ENCODE results near the gene LPAR1. TPM values are rescaled to one million over a fixed set of nuclear protein-coding genes. Genes with fewer than 3 reads are reported as not detected.
A peak's percentile ranks its signal among the peaks of the same experiment; 100 is the strongest.

The LPAR1 gene
- polyA plus RNA-seq, 12 donors, result 37.3 to 73.8 (median 50.5) TPM; not detected in 1

- no peak for DNase-seq
Measured at GRCh38 chr9:110967196-110967595, 71.1 kb downstream of the LPAR1 start.

DNA sequence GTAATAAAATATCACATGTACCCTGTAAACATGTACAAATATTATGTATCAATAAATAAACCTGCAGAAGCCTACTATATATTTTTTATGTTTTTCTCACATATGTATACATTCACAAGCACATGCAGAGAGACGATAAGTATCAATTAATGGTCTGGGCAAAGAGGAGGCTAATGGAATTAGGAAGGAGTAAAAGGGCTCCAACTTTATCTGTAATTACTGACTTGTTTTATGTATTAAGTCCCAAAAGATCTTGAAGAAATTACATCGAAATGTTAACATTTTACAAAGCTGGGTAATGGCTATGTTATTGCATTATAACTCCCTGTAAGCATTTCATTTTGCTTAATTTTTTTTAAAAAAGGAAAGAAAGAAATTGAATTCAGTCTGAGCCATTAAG, 78.0 kb downstream of the LPAR1 start:
- no peak for DNase-seq

DNA sequence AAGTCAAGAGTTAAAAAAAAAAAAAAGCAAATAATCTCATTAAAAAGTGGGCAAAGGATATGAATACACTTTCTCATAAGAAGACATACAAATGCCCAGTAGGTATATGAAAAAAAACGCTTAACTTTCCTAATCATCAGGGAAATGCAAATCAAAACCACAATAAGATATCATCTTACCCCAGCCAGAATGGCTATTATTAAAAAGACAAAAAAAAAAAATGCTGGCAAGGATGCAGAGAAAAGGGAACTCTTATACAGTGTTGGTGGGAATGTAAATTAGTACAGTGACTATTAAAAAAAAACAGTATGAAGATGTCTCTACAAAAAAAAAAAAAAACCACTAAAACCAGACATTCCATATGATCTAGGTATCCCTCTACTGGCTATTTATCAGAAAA, 79.4 kb downstream of the LPAR1 start:
- DNase-seq, result no peak

DNA sequence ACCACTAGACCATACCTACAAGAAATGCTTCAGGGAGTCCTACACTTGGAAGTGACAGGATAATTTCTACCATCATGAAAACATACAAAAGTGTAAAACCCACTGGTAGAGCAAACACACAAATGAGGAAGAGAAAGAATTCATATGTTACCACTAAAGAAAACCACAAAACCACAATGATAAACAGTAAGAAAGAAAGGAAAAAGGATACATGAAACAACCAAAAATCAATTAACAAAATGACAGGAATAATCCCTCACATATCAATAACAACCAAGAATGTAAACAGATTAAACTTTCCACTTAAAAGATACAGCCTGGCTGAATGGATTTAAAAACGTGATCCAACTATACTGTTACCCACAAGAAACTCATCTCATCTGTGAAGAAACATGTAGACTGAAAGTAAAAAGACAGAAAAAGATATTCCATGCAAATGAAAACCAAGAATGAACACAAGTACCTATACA, 83.4 kb downstream of the LPAR1 start:
- DNase-seq, result no peak

- DNase-seq, result no peak
Measured at GRCh38 chr9:110952540-110952859, 85.8 kb downstream of the LPAR1 start.

DNA sequence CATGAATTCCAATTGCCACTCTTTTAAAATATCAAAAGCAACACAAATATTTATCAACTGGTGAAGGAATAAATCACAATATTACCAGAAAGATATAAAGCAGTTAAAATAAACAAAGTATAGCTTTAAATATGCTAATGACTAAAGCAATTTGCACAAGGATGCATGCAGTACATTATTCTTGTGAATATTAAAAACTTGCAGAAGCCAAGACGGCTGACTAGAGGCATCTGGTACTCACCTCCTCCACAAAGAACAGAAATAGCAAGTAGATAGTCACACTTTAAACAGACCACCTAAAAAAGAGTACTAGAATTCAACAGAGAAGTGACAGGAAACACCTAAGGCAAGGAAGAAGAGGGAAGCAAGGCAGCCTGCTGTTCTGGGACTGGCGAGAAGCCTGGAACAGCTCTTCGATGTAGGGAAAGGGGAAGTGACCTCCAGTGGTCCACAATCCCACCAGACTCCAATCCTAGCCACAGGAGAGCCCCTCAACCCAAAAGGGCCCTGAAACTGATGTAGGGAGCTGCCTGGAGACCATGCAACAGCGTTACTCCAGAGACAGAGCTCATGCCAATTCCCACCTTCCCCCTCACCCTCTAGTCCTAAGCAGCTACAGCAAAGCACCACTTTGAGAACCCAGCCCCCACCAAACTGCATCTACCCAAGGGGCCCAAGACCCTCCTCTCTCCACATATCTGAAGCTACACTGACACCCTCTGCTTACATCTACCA, 86.3 kb downstream of the LPAR1 start:
- DNase-seq, result no peak

- no peak for DNase-seq
Measured at GRCh38 chr9:110950041-110950645, 88.1 kb downstream of the LPAR1 start.

GRCh38 chr9:110949081-110949480, 89.2 kb downstream of the LPAR1 start:
- no peak for DNase-seq

GRCh38 chr9:110947491-110948044, 90.7 kb downstream of the LPAR1 start:
- DNase-seq, result no peak

- no peak for DNase-seq
Measured at GRCh38 chr9:110942522-110942921, 95.7 kb downstream of the LPAR1 start.

- DNase-seq, result no peak
Measured at GRCh38 chr9:110940951-110941557, 97.2 kb downstream of the LPAR1 start.

DNA sequence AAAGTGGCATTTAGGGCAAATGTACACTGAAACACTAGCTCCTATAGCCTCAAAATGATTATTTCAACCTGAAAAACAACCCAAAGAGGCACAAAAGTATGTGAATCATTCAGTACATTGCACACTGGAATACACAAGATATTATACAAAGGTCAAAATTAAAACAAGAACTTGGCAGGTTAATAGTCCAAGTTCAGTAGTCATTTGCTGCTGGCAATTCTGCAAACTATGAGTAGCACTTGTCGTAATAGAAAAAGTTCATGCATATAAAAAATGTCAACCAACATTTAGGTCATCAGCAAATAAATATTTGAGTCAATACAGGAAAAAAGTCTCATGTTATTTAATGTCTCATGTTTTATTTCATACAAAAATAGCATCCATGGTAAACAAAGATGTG, 98.7 kb downstream of the LPAR1 start:
- DNase-seq, result no peak

DNA sequence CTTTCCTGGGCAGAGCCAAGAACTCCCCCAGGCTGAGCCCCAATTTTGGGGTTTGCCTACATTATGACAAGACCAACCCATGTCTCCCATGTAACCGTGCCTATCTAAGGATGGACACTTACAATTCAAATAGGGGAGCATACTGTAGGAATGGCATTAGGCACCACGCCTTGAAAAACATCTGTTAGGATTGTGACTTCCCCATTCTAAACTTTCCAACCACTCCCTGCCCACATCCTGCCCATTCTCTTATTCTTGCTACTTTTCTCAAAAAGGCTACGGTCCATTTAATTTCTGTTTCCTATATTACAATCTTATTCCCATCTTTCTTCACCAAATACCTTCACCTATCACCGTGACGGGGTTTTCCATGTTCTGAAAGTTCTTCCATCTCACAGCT, 99.2 kb downstream of the LPAR1 start:
- DNase-seq, result no peak

- no peak for DNase-seq
Measured at GRCh38 chr9:110938242-110938641, 100.0 kb downstream of the LPAR1 start.

DNA sequence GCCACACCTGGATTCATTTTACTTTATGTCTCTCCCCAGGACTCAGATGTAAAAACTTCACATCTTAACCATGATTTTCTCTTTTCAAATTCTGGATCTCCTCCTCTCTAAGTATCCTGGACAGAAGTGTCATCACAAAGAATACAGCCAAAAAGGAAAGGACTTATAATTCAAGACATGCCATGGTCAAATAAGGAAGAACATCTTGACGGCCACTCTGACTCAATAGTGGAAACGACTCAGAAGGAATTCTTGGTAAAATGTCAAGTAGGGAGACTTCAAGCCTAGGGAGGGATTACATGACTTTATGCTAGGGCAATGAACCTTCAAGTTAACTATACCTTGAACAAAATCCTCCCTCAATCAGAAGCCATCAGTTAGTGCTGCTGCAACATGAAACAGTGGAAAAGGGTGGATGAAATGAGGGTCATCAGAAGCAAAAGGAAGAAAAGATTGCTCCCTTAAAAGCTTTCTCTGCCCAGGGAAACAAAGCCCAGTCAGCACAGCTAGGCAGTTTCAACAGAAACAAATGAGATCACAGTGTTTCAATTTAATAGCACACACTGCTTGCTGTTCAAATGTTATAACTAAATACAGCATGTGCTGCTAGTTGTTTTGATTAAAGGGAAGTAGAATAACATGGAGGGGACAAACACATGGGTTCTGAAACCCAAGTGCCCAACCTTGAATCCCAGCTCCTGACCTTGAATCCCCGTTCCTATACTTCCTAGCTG, 101.4 kb downstream of the LPAR1 start:
- no peak for DNase-seq

DNA sequence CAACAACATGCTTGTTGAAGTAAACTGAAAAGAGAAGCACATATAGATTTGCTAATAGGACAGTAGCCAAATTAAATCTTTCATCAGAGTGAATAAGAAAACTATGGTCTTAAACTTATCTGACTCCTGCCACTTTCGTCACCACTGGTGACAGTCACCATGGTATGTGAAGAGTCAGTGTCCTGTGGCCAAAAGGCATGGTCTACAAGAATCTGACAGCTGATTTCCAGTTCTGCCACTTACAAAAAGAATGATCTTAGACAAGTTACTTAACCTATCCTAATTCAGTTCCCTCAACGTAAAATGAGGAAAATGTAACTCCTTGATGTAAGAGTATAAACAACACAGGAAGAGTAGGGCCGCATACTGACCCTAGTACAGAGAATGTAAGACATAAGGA, 102.0 kb downstream of the LPAR1 start:
- DNase-seq, result no peak

DNA sequence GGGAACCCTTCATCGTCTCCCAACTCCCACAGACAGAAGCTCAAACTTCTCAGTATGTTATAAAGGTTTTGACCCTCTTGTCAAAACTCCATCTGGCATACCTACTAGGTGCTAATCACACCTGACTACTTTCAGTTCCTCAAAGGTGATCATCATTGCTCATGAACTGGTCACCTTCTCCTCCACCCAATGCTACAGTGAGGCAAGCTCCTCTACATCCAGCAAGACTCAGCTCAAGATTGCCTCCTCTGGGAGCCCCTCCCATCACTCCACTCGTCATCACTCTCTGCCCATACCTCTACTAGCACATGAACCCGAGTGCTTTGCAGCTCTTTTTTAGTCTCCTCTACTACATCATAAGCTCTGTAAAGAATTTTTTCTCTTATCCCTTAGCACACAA, 102.4 kb downstream of the LPAR1 start:
- no peak for DNase-seq

- no peak for DNase-seq
Measured at GRCh38 chr9:110933350-110934001, 104.8 kb downstream of the LPAR1 start.

GRCh38 chr9:110932863-110933262, 105.4 kb downstream of the LPAR1 start:
- no peak for DNase-seq

DNA sequence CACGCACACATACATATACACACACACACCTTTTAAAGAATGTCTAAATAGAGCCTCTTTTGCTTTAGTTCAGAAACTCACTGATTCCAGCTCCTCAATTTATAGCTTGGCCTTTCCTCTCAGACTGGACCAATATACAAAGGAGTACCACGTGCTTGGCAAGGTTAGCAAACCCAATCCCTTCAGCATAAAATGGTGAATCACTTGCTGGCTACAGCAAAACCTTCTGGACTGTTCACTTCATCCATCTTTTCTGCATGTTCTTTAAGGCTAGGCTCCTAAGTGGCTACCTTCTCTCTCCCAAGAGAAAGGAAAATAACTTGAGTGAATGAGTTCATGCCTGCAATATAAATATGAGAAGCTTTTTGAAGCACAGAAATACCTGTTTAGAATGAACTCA, 109.7 kb downstream of the LPAR1 start:
- peak; percentile 54 for DNase-seq

DNA sequence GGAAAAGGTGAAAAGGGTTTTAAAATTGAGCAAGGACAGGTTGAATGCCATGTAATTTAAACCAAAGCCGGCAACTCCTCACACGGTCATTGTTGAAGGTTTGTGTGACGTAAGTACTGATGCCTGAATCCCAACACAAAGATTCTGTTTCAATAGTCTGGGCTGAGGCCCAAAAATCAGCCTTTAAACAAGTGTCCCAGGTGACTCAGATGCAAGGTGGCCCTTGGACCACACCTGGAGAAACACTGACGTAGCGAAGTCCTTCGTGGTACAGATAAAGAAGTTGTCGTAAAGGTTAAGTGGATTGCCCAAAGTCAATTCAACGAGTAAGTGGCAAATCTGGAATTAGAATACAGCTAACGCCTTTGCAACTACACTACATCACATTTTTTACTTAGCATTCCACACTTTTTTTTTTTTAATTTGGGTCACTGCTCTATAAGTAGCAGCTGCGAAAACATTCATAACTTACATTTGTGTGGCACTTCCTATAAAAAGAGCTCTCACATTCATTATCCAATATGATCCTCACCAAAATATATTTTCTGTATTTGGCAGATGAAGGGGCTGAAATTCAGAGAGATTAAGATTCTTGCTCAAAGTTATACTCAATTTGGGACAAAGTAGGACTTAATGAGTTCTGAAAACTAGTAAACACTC, 111.3 kb downstream of the LPAR1 start:
- peak; percentile 28 for DNase-seq

Data from muscle of arm (tissue), 12 donors.